GM12891 (cell line): ENCODE data around the gene CAPNS1.

ENCODE experiments used
- DNase-seq: peaks from one replicate; pipeline ENCODE4 v3.0.0; 2011; ENCODE audit warnings: low spot score; ENCODE audit not compliant: insufficient read length
- FAIRE-seq: peaks from 2 replicates; lab custom pipeline; 2011; peaks lifted over from hg19 to GRCh38; lab: Jason Lieb, UNC
- PAX5 ChIP-seq: IDR thresholded peaks from 2 replicates; pipeline ENCODE4 v1.6.1; 2011; ENCODE audit warnings: low read length, moderate library complexity, mild to moderate bottlenecking; ENCODE audit not compliant: insufficient read depth, severe bottlenecking
- POLR2A ChIP-seq: IDR thresholded peaks from 2 replicates; pipeline ENCODE4 v1.6.1; 2011; ENCODE audit warnings: low read depth, low read length, control low read depth
- POLR2AphosphoS5 ChIP-seq: IDR thresholded peaks from 2 replicates; pipeline ENCODE4 v1.6.1; 2011; ENCODE audit warnings: low read depth, low read length, control low read depth
- POU2F2 ChIP-seq: IDR thresholded peaks from 2 replicates; pipeline ENCODE4 v1.6.1; 2011; ENCODE audit warnings: low read depth, mild to moderate bottlenecking, control low read depth, low read length, moderate library complexity
- SPI1 ChIP-seq: IDR thresholded peaks from 2 replicates; pipeline ENCODE4 v1.6.1; 2011; ENCODE audit warnings: low read depth, low read length, control low read depth
- TAF1 ChIP-seq: IDR thresholded peaks from 2 replicates; pipeline ENCODE4 v1.6.1; 2011; ENCODE audit warnings: low read depth, low read length, control low read depth

The CAPNS1 gene

GRCh38 chr19:36144624-36145023, 4.8 kb downstream of the CAPNS1 start:
- TF ChIP-seq POU2F2 (no peak), SPI1 (no peak), POLR2A (no peak), POLR2AphosphoS5 (no peak), TAF1 (no peak), PAX5 (no peak)
- no peak for DNase-seq
- FAIRE-seq: no peak

GRCh38 chr19:36149673-36150406, 10.0 kb downstream of the CAPNS1 start:
- TF ChIP-seq SPI1 (no peak), POLR2A (no peak), PAX5 (no peak), TAF1 (no peak), POU2F2 (no peak)
- no peak for FAIRE-seq
- DNase-seq: no peak

GRCh38 chr19:36150586-36150985, 10.7 kb downstream of the CAPNS1 start:
- TF ChIP-seq POU2F2: no peak
- TF ChIP-seq SPI1: no peak
- no peak for TF ChIP-seq POLR2AphosphoS5
- no peak for TF ChIP-seq POLR2A
- TF ChIP-seq TAF1: no peak
- FAIRE-seq: no peak
- no peak for DNase-seq

GRCh38 chr19:36151144-36152018, 11.5 kb downstream of the CAPNS1 start:
- no peak for FAIRE-seq

GRCh38 chr19:36152019-36152351, 12.1 kb downstream of the CAPNS1 start:
- TF ChIP-seq PAX5: no peak
- TF ChIP-seq POLR2AphosphoS5: no peak
- TF ChIP-seq POU2F2: no peak
- no peak for TF ChIP-seq TAF1
- no peak for TF ChIP-seq POLR2A
- TF ChIP-seq SPI1: no peak
- no peak for DNase-seq
- no peak for FAIRE-seq

More at GRCh38 chr19:36151144-36152018, 11.5 kb downstream of the CAPNS1 start:
- no peak for DNase-seq
- no peak for TF ChIP-seq POU2F2
- TF ChIP-seq TAF1: no peak
- no peak for TF ChIP-seq POLR2AphosphoS5

- DNase-seq (no peak), FAIRE-seq (no peak)
- TF ChIP-seq POU2F2 (no peak), POLR2A (no peak), POLR2AphosphoS5 (no peak), TAF1 (no peak), SPI1 (no peak), PAX5 (no peak)
Measured at GRCh38 chr19:36152352-36153091, 12.7 kb downstream of the CAPNS1 start, which contains the start of gene COX7A1. Gene COX7A1, minus strand, starts transcription at chr19:36152447. Its CDS starts 40 bp downstream, at chr19:36152407.

DNA sequence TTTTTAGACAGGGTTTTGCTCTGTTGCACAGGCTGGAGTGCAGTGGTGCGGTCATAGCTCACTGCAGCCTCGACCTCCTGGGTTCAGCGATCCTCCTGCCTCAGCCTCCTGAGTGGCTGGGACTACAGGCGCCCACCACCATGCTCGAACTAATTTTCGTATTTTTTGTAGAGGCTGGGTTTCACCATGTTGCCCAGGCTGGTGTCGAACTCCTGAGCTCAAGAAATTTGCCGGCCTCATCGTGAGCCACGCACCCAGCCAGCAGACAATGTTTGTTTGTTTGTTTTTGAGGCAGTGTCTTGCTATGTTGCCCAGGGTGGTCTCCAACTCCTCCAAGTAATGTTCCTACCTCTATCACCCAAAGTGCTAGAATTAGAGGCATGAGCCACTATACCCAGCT, 13.3 kb downstream of the CAPNS1 start:
- TF ChIP-seq PAX5 (no peak), POLR2AphosphoS5 (no peak), TAF1 (no peak), POU2F2 (no peak), SPI1 (no peak), POLR2A (no peak)
- FAIRE-seq (no peak), DNase-seq (no peak)

DNA sequence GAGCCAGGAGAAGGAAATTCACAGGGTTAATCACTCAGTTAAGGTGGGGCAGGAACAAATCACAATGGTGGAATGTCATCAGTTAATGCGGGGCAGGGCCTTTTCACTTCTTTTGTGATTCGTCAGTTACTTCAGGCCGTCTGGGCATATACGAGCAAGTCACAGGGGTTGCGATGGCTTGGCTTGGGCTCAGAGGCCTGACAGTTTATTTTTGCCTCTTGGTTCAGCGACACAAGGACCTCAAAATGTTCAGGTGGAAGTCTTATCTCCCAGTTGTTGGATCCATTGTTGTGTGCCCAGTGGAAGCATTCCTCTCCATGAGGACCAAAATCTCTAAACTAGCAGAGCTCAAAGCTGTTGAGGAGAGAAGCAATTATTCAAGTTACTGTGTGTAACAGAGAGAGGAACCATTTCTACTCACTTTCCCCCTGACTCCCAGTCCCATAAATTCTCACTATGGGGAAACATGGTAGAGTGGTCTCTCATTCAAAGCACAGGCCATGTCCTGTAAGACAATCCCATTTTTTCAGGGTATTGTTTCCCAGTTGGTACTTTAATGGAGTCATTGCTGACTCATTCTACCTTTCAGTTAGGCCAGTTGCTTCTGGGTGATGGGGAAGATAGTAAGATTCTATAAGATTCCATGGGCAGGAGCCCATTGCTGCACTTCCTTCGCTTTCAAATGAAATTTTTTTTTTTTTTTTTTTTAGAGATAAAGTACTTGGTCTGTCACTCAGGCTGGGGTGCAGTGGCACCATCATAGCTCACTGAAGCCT, 21.1 kb downstream of the CAPNS1 start:
- no peak for FAIRE-seq
- TF ChIP-seq POLR2A: no peak

More for the DNA sequence above, 21.1 kb downstream of the CAPNS1 start:
- no peak for DNase-seq
